ENCODE measurements around the gene SLC22A23.

Gene SLC22A23

GRCh38 chr6:3296078-3296477 is 160.8 kb downstream of the SLC22A23 start:
- DNase-seq (ENCODE audit: low spot score): no peak

GRCh38 chr6:3294921-3295871 is 161.7 kb downstream of the SLC22A23 start:
- DNase-seq (ENCODE audit: low spot score): no peak

GRCh38 chr6:3294396-3294795 is 162.5 kb downstream of the SLC22A23 start:
- DNase-seq (ENCODE audit: low spot score): no peak

- no peak for DNase-seq (ENCODE audit: low spot score)
Observed at GRCh38 chr6:3293271-3294155, 163.3 kb downstream of the SLC22A23 start.

- no peak for DNase-seq (ENCODE audit: low spot score)
Observed at GRCh38 chr6:3292431-3293197, 164.2 kb downstream of the SLC22A23 start.

GRCh38 chr6:3291987-3292386 is 164.9 kb downstream of the SLC22A23 start:
- no peak for DNase-seq (ENCODE audit: low spot score)

GRCh38 chr6:3291346-3291745 is 165.5 kb downstream of the SLC22A23 start:
- no peak for DNase-seq (ENCODE audit: low spot score)

- DNase-seq (ENCODE audit: low spot score): no peak
Observed at GRCh38 chr6:3290931-3291211, 166.0 kb downstream of the SLC22A23 start.

- no peak for DNase-seq (ENCODE audit: low spot score)
Observed at GRCh38 chr6:3290149-3290930, 166.5 kb downstream of the SLC22A23 start.

- DNase-seq (ENCODE audit: low spot score): no peak
Observed at GRCh38 chr6:3289664-3290055, 167.2 kb downstream of the SLC22A23 start.

GRCh38 chr6:3288711-3289663 is 167.9 kb downstream of the SLC22A23 start:
- no peak for DNase-seq (ENCODE audit: low spot score)

GRCh38 chr6:3287976-3288707 is 168.7 kb downstream of the SLC22A23 start:
- DNase-seq (ENCODE audit: low spot score): no peak

GRCh38 chr6:3287308-3287707 is 169.5 kb downstream of the SLC22A23 start:
- no peak for DNase-seq (ENCODE audit: low spot score)

GRCh38 chr6:3286641-3287171 is 170.1 kb downstream of the SLC22A23 start:
- no peak for DNase-seq (ENCODE audit: low spot score)

GRCh38 chr6:3285732-3286131 is 171.1 kb downstream of the SLC22A23 start:
- DNase-seq (ENCODE audit: low spot score): no peak

- no peak for DNase-seq (ENCODE audit: low spot score)
Observed at GRCh38 chr6:3285049-3285639, 171.7 kb downstream of the SLC22A23 start.

GRCh38 chr6:3284436-3284876 is 172.4 kb downstream of the SLC22A23 start:
- DNase-seq (ENCODE audit: low spot score): no peak

GRCh38 chr6:3283641-3284435 is 173.0 kb downstream of the SLC22A23 start:
- no peak for DNase-seq (ENCODE audit: low spot score)

Measured in RKO (cell line).